Cardiac muscle cell (in vitro differentiated cells and primary cell): Measurements from ENCODE around the gene CISD3. TPM values are rescaled to one million over a fixed set of nuclear protein-coding genes. Genes with fewer than 3 reads are reported as not detected.

ENCODE experiments used
- DNase-seq, 2 donors: peaks; one replicate each; pipeline versions ENCODE4 v3.0.0 to v3.0.0-alpha.2; 2010 to 2017; ENCODE audit warnings: low read depth in 1 of 2, low spot score in 1 of 2
- H3K27ac ChIP-seq: fragments of 200-600 bp; sonication (generic); 2 replicates; pipeline ENCODE4 v1.5.1; 2016
- H3K27me3 ChIP-seq: fragments of 200-600 bp; sonication (generic); 2 replicates; pipeline ENCODE4 v1.6.0; 2016; ENCODE audit warnings: control low read depth
- H3K36me3 ChIP-seq: fragments of 200-600 bp; sonication (generic); 2 replicates; pipeline ENCODE4 v1.5.1; 2016; ENCODE audit warnings: control low read depth
- H3K4me1 ChIP-seq: fragments of 200-600 bp; sonication (generic); 2 replicates; pipeline ENCODE4 v1.8.1; 2017; ENCODE audit warnings: low read depth, mild to moderate bottlenecking, mixed run types
- H3K4me3 ChIP-seq: fragments of 200-600 bp; sonication (generic); 2 replicates; pipeline ENCODE4 v1.5.1; 2016; ENCODE audit warnings: mild to moderate bottlenecking
- H3K9me3 ChIP-seq: fragments of 200-600 bp; sonication (generic); 2 replicates; pipeline ENCODE4 v1.5.1; 2017; ENCODE audit warnings: low read depth, mild to moderate bottlenecking, control low read depth
- polyA plus RNA-seq: library from polyadenylated mRNA; unstranded; fragments of >200 nt; fragmentation: Nextera tagmentation; extraction: Ambion mirVana; gene quantifications from 2 replicates; pipeline ENCODE4 v1.2.1, GENCODE V29; 2016
- total RNA-seq: library from RNA; depleted of rRNA; stranded (reverse); fragments of >200 nt; gene quantifications from 2 replicates; pipeline ENCODE4 v1.2.3, GENCODE V29; 2016
- TF ChIP-seq, protein P1 (sequence below): IDR thresholded peaks from 2 replicates; pipeline ENCODE4 v1.5.1; 2012; ENCODE audit warnings: low read depth, mild to moderate bottlenecking, low read length

Gene CISD3
- total and polyA plus RNA-seq, 2 experiments from 2014 or later = 4.9 to 29.7 TPM

DNA sequence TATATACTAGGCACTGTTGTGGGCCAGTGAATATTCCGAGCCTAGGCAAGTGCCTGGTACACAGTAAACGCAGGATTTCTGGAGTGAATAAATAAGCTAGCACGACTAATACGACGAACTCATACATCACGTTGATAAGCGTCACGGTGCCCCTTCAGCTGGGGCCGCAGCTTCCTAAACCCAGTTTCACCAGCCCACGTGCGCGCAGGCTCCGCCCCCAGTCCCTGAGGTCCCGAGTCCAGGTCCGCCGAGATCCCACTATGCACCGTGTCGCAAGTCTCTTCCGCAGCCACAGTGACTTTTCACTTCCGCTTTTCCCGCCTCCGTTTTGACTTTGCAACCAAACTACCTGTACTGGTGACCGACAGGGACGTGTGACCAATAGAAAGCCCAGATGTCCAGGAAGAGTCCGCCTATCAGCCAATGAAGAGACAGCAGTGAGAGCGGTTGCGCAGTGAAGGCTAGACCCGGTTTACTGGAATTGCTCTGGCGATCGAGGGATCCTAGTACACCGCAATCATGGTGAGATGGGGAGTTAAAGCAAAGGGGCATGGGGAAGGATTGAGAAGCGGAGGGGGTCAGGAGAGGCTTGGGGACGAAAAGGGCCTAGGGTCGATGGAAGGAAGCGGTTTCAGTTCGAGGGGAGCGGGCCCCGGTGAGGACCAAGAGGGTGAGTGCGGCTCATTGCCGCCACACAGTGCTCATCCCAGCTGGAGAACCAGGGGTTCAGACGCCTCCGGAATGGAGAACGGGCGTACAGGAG is 22.3 kb downstream of the CISD3 start, which contains the start of gene PSMB3:
PSMB3 (plus strand) TSS at position 434 of the 763 bp plus-strand sequence; CDS start at position 520, 86 bp downstream.
- Histone ChIP-seq H3K4me1 (peaks cover 12% of the 10 kb centered on the region), H3K9me3 (no peaks in the 10 kb centered on the region), H3K27me3 (no peaks in the 10 kb centered on the region), H3K36me3 (peaks cover 7% of the 10 kb centered on the region), H3K27ac (peak within 1 kb of the TSS; percentile 44), H3K4me3 (peak within 1 kb of the TSS; percentile 97)
- DNase-seq = peak; percentile 98 to 99
- TF ChIP-seq, protein P1, sequence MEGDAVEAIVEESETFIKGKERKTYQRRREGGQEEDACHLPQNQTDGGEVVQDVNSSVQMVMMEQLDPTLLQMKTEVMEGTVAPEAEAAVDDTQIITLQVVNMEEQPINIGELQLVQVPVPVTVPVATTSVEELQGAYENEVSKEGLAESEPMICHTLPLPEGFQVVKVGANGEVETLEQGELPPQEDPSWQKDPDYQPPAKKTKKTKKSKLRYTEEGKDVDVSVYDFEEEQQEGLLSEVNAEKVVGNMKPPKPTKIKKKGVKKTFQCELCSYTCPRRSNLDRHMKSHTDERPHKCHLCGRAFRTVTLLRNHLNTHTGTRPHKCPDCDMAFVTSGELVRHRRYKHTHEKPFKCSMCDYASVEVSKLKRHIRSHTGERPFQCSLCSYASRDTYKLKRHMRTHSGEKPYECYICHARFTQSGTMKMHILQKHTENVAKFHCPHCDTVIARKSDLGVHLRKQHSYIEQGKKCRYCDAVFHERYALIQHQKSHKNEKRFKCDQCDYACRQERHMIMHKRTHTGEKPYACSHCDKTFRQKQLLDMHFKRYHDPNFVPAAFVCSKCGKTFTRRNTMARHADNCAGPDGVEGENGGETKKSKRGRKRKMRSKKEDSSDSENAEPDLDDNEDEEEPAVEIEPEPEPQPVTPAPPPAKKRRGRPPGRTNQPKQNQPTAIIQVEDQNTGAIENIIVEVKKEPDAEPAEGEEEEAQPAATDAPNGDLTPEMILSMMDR = no peak

DNA sequence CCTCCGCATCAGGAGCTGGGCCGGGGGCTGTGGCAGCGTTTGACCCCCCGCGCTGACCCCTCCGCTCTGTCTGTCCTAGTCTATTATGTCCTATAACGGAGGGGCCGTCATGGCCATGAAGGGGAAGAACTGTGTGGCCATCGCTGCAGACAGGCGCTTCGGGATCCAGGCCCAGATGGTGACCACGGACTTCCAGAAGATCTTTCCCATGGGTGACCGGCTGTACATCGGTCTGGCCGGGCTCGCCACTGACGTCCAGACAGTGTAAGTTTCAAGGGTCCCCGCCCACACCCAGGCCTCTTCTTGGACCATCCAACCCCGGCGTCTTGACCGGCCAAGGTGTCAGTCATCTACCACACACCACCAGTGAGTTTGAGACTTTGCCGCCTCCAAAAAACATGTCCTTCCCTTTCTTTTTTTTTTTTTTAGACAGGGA is 22.9 kb downstream of the CISD3 start:
- Histone ChIP-seq H3K27me3 (no peaks in the 10 kb centered on the region), H3K4me1 (peaks cover 12% of the 10 kb centered on the region), H3K27ac (peak overlapping the region; percentile 44), H3K9me3 (no peaks in the 10 kb centered on the region), H3K36me3 (peaks cover 10% of the 10 kb centered on the region), H3K4me3 (peak overlapping the region; percentile 97)
- no peak for DNase-seq
- TF ChIP-seq, protein P1 = no peak

DNA sequence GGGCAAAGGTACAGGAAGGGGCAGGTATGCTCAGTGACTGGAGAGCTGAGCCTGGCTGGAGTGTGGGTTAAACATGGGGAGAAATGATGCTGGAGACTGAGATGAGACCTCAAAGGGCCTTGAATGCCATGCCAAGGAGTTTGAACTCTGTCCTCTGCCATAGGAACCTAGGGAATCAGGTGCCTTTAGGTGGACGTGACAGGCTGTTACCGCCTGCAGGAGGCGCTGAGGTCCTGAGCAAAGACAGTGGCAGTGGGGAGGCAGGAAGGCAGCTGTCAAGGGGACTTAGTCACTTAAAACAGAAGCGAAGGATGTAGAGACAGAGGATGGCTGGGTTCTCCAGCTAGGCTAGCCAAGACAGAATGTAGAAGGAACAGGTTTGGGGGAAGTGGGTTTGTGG is 31.5 kb downstream of the CISD3 start:
- no peak overlapping the region for H3K4me3 ChIP-seq
- no peak overlapping the region for H3K27ac ChIP-seq
- H3K27me3 ChIP-seq = no peaks in the 10 kb centered on the region
- TF ChIP-seq, protein P1 = peak; percentile 36
- DNase-seq = peak; percentile 35 to 36
- no peaks in the 10 kb centered on the region for H3K9me3 ChIP-seq
- peaks cover 46% of the 10 kb centered on the region for H3K36me3 ChIP-seq
- H3K4me1 ChIP-seq = no peaks in the 10 kb centered on the region

- TF ChIP-seq, protein P1 = no peak
- no peak overlapping the region for H3K4me3 ChIP-seq
- H3K9me3 ChIP-seq = no peaks in the 10 kb centered on the region
- no peak for DNase-seq
- no peaks in the 10 kb centered on the region for H3K4me1 ChIP-seq
- H3K36me3 ChIP-seq = peaks cover 47% of the 10 kb centered on the region
- no peak overlapping the region for H3K27ac ChIP-seq
- H3K27me3 ChIP-seq = no peaks in the 10 kb centered on the region
Observed at GRCh38 chr17:38762231-38762630, 32.1 kb downstream of the CISD3 start.

DNA sequence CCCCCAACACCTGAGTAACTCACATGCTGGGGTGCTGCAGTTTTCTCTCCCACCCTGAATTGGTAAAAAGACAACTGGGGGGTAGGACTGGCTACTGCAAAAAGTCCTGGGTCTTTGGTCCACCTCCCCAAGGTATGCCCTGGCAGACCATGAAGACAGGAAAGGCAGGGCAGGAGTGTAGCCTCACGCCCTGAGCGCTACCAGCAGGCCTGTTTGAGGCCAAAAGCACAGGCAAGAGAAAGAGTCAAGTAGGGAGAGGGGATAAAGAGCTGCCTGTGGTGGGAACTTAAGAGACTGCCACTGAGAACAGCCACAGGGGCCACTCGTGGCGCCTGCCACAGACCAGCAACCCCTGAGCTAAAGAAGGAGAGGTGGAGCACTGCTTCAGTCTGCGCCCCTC is 36.2 kb downstream of the CISD3 start:
- H3K9me3 ChIP-seq = no peaks in the 10 kb centered on the region
- no peaks in the 10 kb centered on the region for H3K4me1 ChIP-seq
- TF ChIP-seq, protein P1 = no peak
- no peak overlapping the region for H3K27ac ChIP-seq
- no peak for DNase-seq
- peaks cover 50% of the 10 kb centered on the region for H3K36me3 ChIP-seq
- H3K4me3 ChIP-seq = no peak overlapping the region
- no peaks in the 10 kb centered on the region for H3K27me3 ChIP-seq
